Esophagus (tissue), 2 donors: ENCODE results near the gene HOXC12. TPM values are rescaled to one million over a fixed set of nuclear protein-coding genes. Genes with fewer than 3 reads are reported as not detected.

Experiments
- H3K27ac ChIP-seq, 2 donors: one replicate each; pipeline ENCODE4 v1.5.1; 2013; ENCODE audit warnings: low read depth in 2 of 2, mild to moderate bottlenecking in 2 of 2, inconsistent platforms in 1 of 2, low read length in 1 of 2, moderate library complexity in 1 of 2
- H3K27me3 ChIP-seq, 2 donors: one replicate each; pipeline ENCODE4 v1.6.1; 2013; ENCODE audit warnings: low read length in 2 of 2, control low read depth in 1 of 2, mild to moderate bottlenecking in 1 of 2; ENCODE audit not compliant: insufficient read depth in 2 of 2, control insufficient read depth in 1 of 2
- H3K36me3 ChIP-seq, 2 donors: one replicate each; pipeline ENCODE4 v1.6.1; 2013; ENCODE audit warnings: low read length in 1 of 2; ENCODE audit not compliant: control insufficient read depth in 2 of 2, insufficient read depth in 2 of 2
- H3K4me1 ChIP-seq, 2 donors: one replicate each; pipeline ENCODE4 v1.6.1; 2013; ENCODE audit warnings: low read length in 1 of 2; ENCODE audit not compliant: control insufficient read depth in 2 of 2, insufficient read depth in 2 of 2
- H3K4me3 ChIP-seq, 2 donors: one replicate each; pipeline ENCODE4 v1.5.1; 2013; ENCODE audit warnings: low read length in 2 of 2, mild to moderate bottlenecking in 2 of 2, low read depth in 1 of 2, moderate library complexity in 1 of 2
- H3K9me3 ChIP-seq, 2 donors: one replicate each; pipeline ENCODE4 v1.6.1; 2013; ENCODE audit warnings: mild to moderate bottlenecking in 2 of 2, low read depth in 1 of 2, low read length in 1 of 2, moderate library complexity in 1 of 2; ENCODE audit not compliant: control insufficient read depth in 2 of 2, insufficient read depth in 1 of 2
- WGBS, 2 donors: extraction: QIAGEN DNeasy Blood & Tissue Kit; methylation state at CpG; one replicate each; pipeline ENCODE4 v1.1.7; 2013; 5-methylcytosine and 5-hydroxymethylcytosine counted together
- polyA plus RNA-seq, 2 donors: library from polyadenylated mRNA; stranded (reverse); fragments of 200-250 nt; gene quantifications; one replicate each; pipeline ENCODE4 v1.2.3, GENCODE V29; 2013
- donor health status: healthy with polysubstance abuse.
- donor health status: Bipolar disorder and iron deficiency.

HOXC12 gene
- polyA plus RNA-seq, 2 donors: not detected

- Histone ChIP-seq H3K4me3 (no peak overlapping the region), H3K9me3 (peaks cover 0 to 6% of the 10 kb centered on the region in 2 donors), H3K27me3 (peaks cover 22 to 53% of the 10 kb centered on the region in 2 donors), H3K27ac (no peak overlapping the region), H3K4me1 (peaks cover 0 to 3% of the 10 kb centered on the region in 2 donors), H3K36me3 (no peaks in the 10 kb centered on the region)
- 41 to 49% methylated on average over 4 of the region's 4 CpGs for WGBS, 2 donors
These were observed 22.7 kb upstream of the HOXC12 start for GRCh38 chr12:53931844-53932581.

- Histone ChIP-seq H3K27ac (no peak overlapping the region), H3K9me3 (peaks cover 0 to 3% of the 10 kb centered on the region in 2 donors), H3K4me1 (peaks cover 0 to 3% of the 10 kb centered on the region in 2 donors), H3K36me3 (no peaks in the 10 kb centered on the region), H3K4me3 (no peak overlapping the region), H3K27me3 (peaks cover 22 to 57% of the 10 kb centered on the region in 2 donors)
- WGBS, 2 donors: 49 to 56% methylated on average over 4 of the region's 4 CpGs
These were observed 21.8 kb upstream of the HOXC12 start for GRCh38 chr12:53932915-53933314.

- Histone ChIP-seq H3K4me3 (no peak overlapping the region), H3K9me3 (peaks cover 0 to 9% of the 10 kb centered on the region in 2 donors), H3K4me1 (peaks cover 6 to 13% of the 10 kb centered on the region in 2 donors), H3K36me3 (no peaks in the 10 kb centered on the region), H3K27me3 (peaks cover 16 to 62% of the 10 kb centered on the region in 2 donors), H3K27ac (no peak overlapping the region)
- WGBS, 2 donors: 10 to 11% methylated on average over 49 of the region's 49 CpGs
These were observed 19.0 kb upstream of the HOXC12 start for GRCh38 chr12:53935383-53936341.

GRCh38 chr12:53937099-53937498 lies 17.6 kb upstream of the HOXC12 start:
- peaks cover 0 to 9% of the 10 kb centered on the region in 2 donors for H3K9me3 ChIP-seq
- H3K27ac ChIP-seq: no peak overlapping the region
- 17 to 19% methylated on average over 12 of the region's 12 CpGs for WGBS, 2 donors
- H3K36me3 ChIP-seq: no peaks in the 10 kb centered on the region
- H3K4me3 ChIP-seq: no peak overlapping the region
- peaks cover 13 to 62% of the 10 kb centered on the region in 2 donors for H3K27me3 ChIP-seq
- peaks cover 6 to 13% of the 10 kb centered on the region in 2 donors for H3K4me1 ChIP-seq

DNA sequence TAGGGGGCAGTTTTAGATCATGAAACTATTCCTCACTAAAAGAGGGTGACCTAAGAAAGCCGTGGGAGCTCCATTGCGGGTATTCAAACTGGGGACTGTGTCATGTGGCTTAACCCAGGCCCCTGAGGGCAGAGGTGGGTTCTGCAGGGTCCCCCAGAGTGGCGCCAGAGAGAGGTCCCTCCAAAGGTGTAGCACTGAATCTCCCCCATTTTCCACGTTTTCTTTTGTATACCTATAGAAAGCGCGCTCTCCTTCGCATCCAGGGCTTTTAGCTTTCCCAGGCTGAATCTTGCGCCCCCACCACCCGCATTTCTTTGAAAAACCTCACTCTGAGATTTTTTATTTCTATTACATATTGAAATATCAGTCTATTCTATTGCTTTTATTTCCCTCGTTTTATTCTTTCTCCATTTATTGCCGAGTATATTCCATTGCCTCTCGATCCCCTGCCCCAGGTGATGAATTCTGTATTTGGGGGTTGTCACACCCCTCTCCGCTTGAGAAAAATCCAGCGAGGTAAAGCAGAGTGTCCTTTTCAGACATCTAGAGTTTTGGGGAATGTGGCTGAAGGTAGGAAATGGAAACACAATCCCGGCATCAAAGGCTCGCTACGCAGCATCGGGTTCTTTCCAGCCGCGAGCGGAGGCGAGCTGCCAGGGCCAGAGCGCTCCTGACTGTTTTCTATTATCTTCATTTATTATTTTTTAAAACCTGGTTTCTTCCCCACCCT lies 16.9 kb upstream of the HOXC12 start:
- Histone ChIP-seq H3K36me3 (no peaks in the 10 kb centered on the region), H3K4me3 (no peak overlapping the region), H3K27ac (no peak overlapping the region), H3K27me3 (peaks cover 13 to 68% of the 10 kb centered on the region in 2 donors), H3K9me3 (peaks cover 0 to 9% of the 10 kb centered on the region in 2 donors), H3K4me1 (peaks cover 6 to 13% of the 10 kb centered on the region in 2 donors)
- WGBS, 2 donors: 21 to 27% methylated on average over 23 of the region's 23 CpGs

DNA sequence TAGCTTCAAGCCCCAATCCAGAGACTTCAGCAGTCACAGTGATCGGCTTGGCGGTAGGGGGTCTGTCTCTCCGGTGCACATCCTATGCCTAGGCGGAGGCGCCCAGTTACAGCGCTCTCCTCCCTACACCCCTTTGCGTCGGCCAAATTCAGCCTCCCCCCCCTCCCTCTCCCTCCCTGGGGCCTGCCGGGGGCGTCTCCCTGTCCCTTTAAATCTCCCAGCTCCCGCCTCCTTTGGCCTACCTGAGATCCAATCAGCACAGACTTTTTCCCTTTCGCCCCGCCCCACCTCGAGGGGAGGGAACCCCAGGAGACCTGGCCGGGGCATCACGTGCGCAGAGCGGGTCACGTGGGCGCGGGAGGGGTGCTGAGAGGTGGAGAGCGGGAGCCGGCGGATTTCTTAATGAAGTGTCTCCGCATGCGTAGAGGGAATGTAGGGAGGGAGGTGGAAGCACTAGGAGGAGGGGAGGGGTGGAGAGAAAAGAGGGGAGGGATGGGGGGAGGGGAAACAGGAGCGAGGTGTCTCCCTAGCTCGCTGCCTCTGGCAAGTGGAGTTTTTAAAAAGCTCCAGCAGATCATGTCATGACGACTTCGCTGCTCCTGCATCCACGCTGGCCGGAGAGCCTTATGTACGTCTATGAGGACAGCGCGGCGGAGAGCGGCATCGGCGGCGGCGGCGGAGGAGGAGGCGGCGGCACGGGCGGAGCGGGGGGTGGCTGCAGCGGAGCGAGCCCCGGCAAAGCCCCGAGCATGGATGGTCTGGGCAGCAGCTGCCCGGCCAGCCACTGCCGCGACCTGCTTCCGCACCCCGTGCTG lies 16.2 kb upstream of the HOXC12 start, which contains the start of gene HOXC13:
HOXC13 (plus strand) TSS at position 506 of the 815 bp plus-strand sequence; CDS start at position 582, 76 bp downstream.
- Histone ChIP-seq H3K4me3 (peak within 1 kb of the TSS in 1 of 2 donors; percentile 15), H3K9me3 (peaks cover 0 to 9% of the 10 kb centered on the region in 2 donors), H3K4me1 (peaks cover 6 to 13% of the 10 kb centered on the region in 2 donors), H3K36me3 (no peaks in the 10 kb centered on the region), H3K27ac (no peak within 1 kb of the TSS), H3K27me3 (peaks cover 13 to 70% of the 10 kb centered on the region in 2 donors)
- 6 to 7% methylated on average over 49 to 56 of the region's 56 CpGs for WGBS, 2 donors

DNA sequence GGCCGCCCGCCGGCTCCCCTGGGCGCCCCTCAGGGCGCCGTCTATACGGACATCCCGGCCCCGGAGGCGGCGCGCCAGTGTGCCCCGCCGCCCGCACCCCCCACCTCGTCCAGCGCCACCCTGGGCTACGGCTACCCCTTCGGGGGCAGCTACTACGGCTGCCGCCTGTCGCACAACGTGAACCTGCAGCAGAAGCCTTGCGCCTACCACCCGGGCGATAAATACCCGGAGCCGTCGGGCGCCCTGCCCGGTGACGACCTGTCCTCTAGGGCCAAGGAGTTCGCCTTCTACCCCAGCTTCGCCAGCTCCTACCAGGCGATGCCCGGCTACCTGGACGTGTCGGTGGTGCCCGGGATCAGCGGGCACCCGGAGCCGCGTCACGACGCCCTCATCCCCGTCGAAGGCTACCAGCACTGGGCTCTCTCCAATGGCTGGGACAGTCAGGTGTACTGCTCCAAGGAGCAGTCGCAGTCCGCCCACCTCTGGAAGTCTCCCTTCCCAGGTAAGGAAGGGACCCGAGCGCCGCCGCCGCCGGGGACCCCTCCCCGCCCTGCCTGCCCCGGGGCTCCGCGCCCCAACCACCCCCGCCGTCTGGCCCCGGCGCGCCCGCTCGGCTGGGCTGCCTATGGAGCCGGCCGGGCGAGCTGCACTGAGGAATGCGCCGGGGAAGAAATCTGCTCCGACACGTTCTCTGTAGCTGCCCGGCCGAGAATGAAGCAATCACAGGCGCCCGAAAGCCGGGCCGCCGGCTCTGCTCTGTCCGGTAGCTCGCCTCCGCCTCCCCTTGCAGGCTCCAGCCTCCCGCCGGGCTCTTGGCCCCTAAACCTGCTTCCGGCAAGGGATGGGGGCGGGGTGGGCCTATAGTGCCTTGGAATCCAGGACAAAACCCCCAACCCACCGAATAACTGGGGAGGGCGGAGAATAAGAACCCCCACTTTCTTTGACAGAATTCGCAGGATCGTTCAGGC lies 15.3 kb upstream of the HOXC12 start:
- 4 to 5% methylated on average over 84 to 91 of the region's 91 CpGs for WGBS, 2 donors
- peaks cover 6 to 13% of the 10 kb centered on the region in 2 donors for H3K4me1 ChIP-seq
- H3K36me3 ChIP-seq: no peaks in the 10 kb centered on the region
- H3K27ac ChIP-seq: no peak overlapping the region
- peaks cover 0 to 9% of the 10 kb centered on the region in 2 donors for H3K9me3 ChIP-seq
- H3K4me3 ChIP-seq: peak overlapping the region in 1 of 2 donors; percentile 15
- peaks cover 8 to 67% of the 10 kb centered on the region in 2 donors for H3K27me3 ChIP-seq
